ENCODE results near the gene FCHSD2. TPM values are rescaled to one million over a fixed set of nuclear protein-coding genes. Genes with fewer than 3 reads are reported as not detected.

FCHSD2 gene
- total and polyA plus RNA-seq, 2 of the 13 experiments (the other 11 are each of a cell fraction or from before 2014, with no cell fraction given): 20.5 to 24.8 TPM

DNA sequence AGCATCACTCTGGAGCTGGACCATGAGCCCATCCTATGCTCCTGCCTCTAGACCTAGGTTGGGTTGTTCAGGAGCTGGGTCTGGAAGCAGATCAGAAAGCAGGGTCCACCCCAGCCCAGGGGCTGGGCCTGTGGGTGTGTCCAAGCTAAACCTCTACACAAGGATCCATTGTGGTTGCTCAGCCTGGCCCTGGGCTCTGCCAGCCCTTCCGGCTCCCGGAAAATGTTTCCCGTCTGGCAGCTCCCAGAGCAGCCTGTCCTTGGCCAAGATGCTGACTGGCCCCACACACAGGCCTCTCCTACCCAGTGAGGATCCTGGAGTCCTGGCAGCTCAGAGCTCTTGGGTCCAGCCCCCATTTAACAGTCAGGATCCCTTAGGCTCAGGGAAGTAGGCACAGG is 35.3 kb upstream of the FCHSD2 start (continued):
- TF ChIP-seq, protein P1, sequence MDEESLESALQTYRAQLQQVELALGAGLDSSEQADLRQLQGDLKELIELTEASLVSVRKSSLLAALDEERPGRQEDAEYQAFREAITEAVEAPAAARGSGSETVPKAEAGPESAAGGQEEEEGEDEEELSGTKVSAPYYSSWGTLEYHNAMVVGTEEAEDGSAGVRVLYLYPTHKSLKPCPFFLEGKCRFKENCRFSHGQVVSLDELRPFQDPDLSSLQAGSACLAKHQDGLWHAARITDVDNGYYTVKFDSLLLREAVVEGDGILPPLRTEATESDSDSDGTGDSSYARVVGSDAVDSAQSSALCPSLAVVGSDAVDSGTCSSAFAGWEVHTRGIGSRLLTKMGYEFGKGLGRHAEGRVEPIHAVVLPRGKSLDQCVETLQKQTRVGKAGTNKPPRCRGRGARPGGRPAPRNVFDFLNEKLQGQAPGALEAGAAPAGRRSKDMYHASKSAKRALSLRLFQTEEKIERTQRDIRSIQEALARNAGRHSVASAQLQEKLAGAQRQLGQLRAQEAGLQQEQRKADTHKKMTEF (CRISPR knock-in tag; IDR thresholded peaks at IDR 0.05): 0 out of 2 replicates have a peak, but pooled peaks have one; percentile 28
- TF ChIP-seq, protein P2, sequence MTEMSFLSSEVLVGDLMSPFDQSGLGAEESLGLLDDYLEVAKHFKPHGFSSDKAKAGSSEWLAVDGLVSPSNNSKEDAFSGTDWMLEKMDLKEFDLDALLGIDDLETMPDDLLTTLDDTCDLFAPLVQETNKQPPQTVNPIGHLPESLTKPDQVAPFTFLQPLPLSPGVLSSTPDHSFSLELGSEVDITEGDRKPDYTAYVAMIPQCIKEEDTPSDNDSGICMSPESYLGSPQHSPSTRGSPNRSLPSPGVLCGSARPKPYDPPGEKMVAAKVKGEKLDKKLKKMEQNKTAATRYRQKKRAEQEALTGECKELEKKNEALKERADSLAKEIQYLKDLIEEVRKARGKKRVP (CRISPR knock-in tag; IDR thresholded peaks at IDR 0.05): no peak
- TF ChIP-seq, protein P3, sequence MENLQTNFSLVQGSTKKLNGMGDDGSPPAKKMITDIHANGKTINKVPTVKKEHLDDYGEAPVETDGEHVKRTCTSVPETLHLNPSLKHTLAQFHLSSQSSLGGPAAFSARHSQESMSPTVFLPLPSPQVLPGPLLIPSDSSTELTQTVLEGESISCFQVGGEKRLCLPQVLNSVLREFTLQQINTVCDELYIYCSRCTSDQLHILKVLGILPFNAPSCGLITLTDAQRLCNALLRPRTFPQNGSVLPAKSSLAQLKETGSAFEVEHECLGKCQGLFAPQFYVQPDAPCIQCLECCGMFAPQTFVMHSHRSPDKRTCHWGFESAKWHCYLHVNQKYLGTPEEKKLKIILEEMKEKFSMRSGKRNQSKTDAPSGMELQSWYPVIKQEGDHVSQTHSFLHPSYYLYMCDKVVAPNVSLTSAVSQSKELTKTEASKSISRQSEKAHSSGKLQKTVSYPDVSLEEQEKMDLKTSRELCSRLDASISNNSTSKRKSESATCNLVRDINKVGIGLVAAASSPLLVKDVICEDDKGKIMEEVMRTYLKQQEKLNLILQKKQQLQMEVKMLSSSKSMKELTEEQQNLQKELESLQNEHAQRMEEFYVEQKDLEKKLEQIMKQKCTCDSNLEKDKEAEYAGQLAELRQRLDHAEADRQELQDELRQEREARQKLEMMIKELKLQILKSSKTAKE (CRISPR knock-in tag; IDR thresholded peaks at IDR 0.05; ENCODE audit: borderline replicate concordance): no peak
- TF ChIP-seq ARNT (IDR thresholded peaks at IDR 0.05): no peak
- TF ChIP-seq ZNF282 (IDR thresholded peaks at IDR 0.05; ENCODE audit: partially characterized antibody): no peak
- no peak for TF ChIP-seq ZNF329 (CRISPR knock-in tag; IDR thresholded peaks at IDR 0.05; ENCODE audit: low read depth)
- 0 out of 2 replicates have a peak, but pooled peaks have one; percentile 34 for TF ChIP-seq DPF2 (CRISPR knock-in tag; IDR thresholded peaks at IDR 0.05; ENCODE audit: borderline replicate concordance, low read depth)
- TF ChIP-seq, protein P4, sequence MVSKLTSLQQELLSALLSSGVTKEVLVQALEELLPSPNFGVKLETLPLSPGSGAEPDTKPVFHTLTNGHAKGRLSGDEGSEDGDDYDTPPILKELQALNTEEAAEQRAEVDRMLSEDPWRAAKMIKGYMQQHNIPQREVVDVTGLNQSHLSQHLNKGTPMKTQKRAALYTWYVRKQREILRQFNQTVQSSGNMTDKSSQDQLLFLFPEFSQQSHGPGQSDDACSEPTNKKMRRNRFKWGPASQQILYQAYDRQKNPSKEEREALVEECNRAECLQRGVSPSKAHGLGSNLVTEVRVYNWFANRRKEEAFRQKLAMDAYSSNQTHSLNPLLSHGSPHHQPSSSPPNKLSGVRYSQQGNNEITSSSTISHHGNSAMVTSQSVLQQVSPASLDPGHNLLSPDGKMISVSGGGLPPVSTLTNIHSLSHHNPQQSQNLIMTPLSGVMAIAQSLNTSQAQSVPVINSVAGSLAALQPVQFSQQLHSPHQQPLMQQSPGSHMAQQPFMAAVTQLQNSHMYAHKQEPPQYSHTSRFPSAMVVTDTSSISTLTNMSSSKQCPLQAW (CRISPR knock-in tag; IDR thresholded peaks at IDR 0.05): no peak
- TF ChIP-seq TAF15 (IDR thresholded peaks at IDR 0.05; ENCODE audit: low read depth, low read length, poor library complexity, severe bottlenecking): no peak
- TF ChIP-seq, protein P5, sequence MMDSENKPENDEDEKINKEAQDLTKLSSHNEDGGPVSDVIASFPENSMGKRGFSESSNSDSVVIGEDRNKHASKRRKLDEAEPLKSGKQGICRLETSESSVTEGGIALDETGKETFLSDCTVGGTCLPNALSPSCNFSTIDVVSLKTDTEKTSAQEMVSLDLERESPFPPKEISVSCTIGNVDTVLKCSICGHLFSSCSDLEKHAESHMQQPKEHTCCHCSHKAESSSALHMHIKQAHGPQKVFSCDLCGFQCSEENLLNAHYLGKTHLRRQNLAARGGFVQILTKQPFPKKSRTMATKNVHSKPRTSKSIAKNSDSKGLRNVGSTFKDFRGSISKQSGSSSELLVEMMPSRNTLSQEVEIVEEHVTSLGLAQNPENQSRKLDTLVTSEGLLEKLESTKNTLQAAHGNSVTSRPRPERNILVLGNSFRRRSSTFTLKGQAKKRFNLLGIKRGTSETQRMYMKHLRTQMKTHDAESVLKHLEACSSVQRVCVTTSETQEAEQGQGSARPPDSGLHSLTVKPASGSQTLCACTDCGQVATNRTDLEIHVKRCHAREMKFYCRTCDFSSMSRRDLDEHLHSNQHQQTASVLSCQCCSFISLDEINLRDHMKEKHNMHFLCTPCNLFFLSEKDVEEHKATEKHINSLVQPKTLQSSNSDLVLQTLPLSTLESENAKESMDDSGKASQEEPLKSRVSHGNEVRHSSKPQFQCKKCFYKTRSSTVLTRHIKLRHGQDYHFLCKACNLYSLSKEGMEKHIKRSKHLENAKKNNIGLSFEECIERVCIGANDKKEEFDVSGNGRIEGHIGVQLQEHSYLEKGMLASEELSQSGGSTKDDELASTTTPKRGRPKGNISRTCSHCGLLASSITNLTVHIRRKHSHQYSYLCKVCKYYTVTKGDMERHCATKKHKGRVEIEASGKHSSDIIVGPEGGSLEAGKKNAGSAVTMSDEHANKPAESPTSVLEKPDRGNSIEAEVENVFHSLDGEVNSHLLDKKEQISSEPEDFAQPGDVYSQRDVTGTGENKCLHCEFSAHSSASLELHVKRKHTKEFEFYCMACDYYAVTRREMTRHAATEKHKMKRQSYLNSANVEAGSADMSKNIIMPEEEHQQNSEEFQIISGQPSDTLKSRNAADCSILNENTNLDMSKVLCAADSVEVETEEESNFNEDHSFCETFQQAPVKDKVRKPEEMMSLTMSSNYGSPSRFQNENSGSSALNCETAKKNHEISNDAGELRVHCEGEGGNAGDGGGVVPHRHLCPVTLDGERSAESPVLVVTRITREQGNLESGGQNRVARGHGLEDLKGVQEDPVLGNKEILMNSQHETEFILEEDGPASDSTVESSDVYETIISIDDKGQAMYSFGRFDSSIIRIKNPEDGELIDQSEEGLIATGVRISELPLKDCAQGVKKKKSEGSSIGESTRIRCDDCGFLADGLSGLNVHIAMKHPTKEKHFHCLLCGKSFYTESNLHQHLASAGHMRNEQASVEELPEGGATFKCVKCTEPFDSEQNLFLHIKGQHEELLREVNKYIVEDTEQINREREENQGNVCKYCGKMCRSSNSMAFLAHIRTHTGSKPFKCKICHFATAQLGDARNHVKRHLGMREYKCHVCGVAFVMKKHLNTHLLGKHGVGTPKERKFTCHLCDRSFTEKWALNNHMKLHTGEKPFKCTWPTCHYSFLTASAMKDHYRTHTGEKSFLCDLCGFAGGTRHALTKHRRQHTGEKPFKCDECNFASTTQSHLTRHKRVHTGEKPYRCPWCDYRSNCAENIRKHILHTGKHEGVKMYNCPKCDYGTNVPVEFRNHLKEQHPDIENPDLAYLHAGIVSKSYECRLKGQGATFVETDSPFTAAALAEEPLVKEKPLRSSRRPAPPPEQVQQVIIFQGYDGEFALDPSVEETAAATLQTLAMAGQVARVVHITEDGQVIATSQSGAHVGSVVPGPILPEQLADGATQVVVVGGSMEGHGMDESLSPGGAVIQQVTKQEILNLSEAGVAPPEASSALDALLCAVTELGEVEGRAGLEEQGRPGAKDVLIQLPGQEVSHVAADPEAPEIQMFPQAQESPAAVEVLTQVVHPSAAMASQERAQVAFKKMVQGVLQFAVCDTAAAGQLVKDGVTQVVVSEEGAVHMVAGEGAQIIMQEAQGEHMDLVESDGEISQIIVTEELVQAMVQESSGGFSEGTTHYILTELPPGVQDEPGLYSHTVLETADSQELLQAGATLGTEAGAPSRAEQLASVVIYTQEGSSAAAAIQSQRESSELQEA (CRISPR knock-in tag; IDR thresholded peaks at IDR 0.05; ENCODE audit: not compliant biosample characterization): no peak
- TF ChIP-seq ZNF451 (CRISPR knock-in tag; IDR thresholded peaks at IDR 0.05): no peak
- TF ChIP-seq ZNF34 (CRISPR knock-in tag; IDR thresholded peaks at IDR 0.05; ENCODE audit: borderline replicate concordance): peak; percentile 28; the same call in 1 of the 2 replicates
- no peak for TF ChIP-seq ZBTB42 (CRISPR knock-in tag; IDR thresholded peaks at IDR 0.05)
- TF ChIP-seq ZNF33B (CRISPR knock-in tag; IDR thresholded peaks at IDR 0.05): no peak
- TF ChIP-seq ZSCAN12 (CRISPR knock-in tag; IDR thresholded peaks at IDR 0.05): no peak
